ENCODE data around the gene RNF123.
"Not testable (repeated sequence)": the region's sequence is repeated elsewhere in the genome, so short reads cannot be mapped to it uniquely, and the experiment has no call there.

Gene RNF123

GRCh38 chr3:49683162-49683561 lies 6.2 kb upstream of the RNF123 start:
- WGBS, result 89% methylated on average over 6 of the region's 6 CpGs
- H3K36me3 ChIP-seq (ENCODE audit: insufficient read depth, low read length), result peaks cover 63% of the 10 kb centered on the region
- H3K9me3 ChIP-seq (ENCODE audit: insufficient read depth, low read depth, low read length), result no peaks in the 10 kb centered on the region
- H3K4me3 ChIP-seq (ENCODE audit: low read length), result no peak overlapping the region
- H3K4me1 ChIP-seq (ENCODE audit: insufficient read depth, low read length), result no peaks in the 10 kb centered on the region
- H3K27me3 ChIP-seq (ENCODE audit: insufficient read depth, low read length), result no peaks in the 10 kb centered on the region
- H3K9ac ChIP-seq (ENCODE audit: low read depth, low read length), result no peak overlapping the region
- no peak overlapping the region for H3K27ac ChIP-seq (ENCODE audit: low read depth, low read length)

- 93% methylated on average over 2 of the region's 2 CpGs for WGBS
Measured at GRCh38 chr3:49684453-49684852, 4.9 kb upstream of the RNF123 start.

GRCh38 chr3:49685103-49685502 lies 4.3 kb upstream of the RNF123 start:
- H3K4me1 ChIP-seq (ENCODE audit: insufficient read depth, low read length); H3K9me3 ChIP-seq (ENCODE audit: insufficient read depth, low read depth, low read length); H3K4me3 ChIP-seq (ENCODE audit: low read length); H3K27ac ChIP-seq (ENCODE audit: low read depth, low read length); H3K27me3 ChIP-seq (ENCODE audit: insufficient read depth, low read length); H3K9ac ChIP-seq (ENCODE audit: low read depth, low read length): not testable (repeated sequence)
- peaks cover 43% of the 10 kb centered on the region for H3K36me3 ChIP-seq (ENCODE audit: insufficient read depth, low read length)
- 96% methylated on average over 10 of the region's 10 CpGs for WGBS

More at GRCh38 chr3:49684453-49684852, 4.9 kb upstream of the RNF123 start:
- H3K36me3 ChIP-seq (ENCODE audit: insufficient read depth, low read length), result peaks cover 50% of the 10 kb centered on the region
- not testable (repeated sequence) for H3K27ac ChIP-seq (ENCODE audit: low read depth, low read length); H3K9ac ChIP-seq (ENCODE audit: low read depth, low read length); H3K27me3 ChIP-seq (ENCODE audit: insufficient read depth, low read length); H3K4me1 ChIP-seq (ENCODE audit: insufficient read depth, low read length); H3K9me3 ChIP-seq (ENCODE audit: insufficient read depth, low read depth, low read length); H3K4me3 ChIP-seq (ENCODE audit: low read length)

DNA sequence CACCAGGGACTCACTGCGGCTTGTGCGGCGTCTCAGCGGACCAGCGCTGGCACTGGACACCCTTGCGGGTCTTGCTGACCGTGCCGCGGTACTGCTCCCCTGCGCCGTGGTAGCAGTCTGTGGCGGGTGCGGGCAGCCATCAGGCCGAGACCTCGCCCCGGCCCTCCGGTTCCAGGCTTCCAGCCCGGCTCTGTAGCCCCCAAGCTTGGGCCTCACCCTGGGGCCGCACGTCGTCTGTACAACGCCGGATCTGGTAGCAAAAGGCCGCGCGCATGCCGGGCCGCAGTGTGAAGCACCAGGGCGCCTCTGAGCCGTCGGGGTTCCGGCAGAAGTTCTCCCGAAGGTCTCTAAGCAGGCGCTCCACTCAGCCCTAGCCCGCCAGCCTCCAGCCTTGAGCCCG lies 3.5 kb upstream of the RNF123 start:
- 33% methylated on average over 35 of the region's 36 CpGs for WGBS
- H3K9me3 ChIP-seq (ENCODE audit: insufficient read depth, low read depth, low read length); H3K27ac ChIP-seq (ENCODE audit: low read depth, low read length); H3K4me1 ChIP-seq (ENCODE audit: insufficient read depth, low read length); H3K27me3 ChIP-seq (ENCODE audit: insufficient read depth, low read length); H3K9ac ChIP-seq (ENCODE audit: low read depth, low read length): not testable (repeated sequence)
- H3K36me3 ChIP-seq (ENCODE audit: insufficient read depth, low read length), result peaks cover 36% of the 10 kb centered on the region
- peak overlapping the region; percentile 70 for H3K4me3 ChIP-seq (ENCODE audit: low read length)

- H3K4me3 ChIP-seq (ENCODE audit: low read length), result peak overlapping the region; percentile 70
Measured at GRCh38 chr3:49686346-49686745, 3.0 kb upstream of the RNF123 start.

DNA sequence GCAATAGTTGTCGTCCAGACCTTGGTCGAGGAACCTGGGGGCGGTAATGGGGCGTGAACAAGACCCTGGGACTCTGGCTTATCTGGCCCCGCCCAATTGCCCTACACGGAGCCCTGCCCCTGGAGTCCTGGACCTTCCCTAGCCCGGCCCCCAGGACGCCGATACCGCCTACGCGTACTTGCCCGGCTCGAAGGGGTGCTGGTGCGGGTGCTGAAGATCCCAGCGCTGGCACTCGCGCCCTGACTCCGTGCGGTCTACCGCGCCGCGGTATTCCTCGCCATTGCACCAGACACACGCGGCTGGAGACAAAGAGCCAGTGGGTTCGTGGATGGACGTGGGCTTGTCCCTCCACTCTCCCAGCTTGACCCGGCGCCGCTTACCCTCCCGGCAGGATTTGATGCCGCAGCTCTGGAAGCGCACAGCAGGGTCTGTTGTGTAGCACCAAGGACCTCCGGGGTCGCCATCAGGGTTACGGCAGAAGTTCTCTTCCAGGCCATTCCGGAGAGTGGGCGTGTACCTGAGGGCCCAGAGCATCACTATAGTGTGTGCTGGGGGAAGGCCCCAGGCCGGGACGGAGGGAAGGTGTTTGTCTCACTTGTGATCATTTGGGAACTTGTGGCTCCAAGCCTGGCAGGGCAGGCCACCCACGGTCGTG lies 2.5 kb upstream of the RNF123 start:
- not testable (repeated sequence) for H3K27me3 ChIP-seq (ENCODE audit: insufficient read depth, low read length); H3K4me1 ChIP-seq (ENCODE audit: insufficient read depth, low read length); H3K9me3 ChIP-seq (ENCODE audit: insufficient read depth, low read depth, low read length)
- H3K36me3 ChIP-seq (ENCODE audit: insufficient read depth, low read length), result peaks cover 25% of the 10 kb centered on the region
- H3K27ac ChIP-seq (ENCODE audit: low read depth, low read length), result peak overlapping the region; percentile 78; the same call in 1 of the 2 replicates
- WGBS, result 6% methylated on average over 44 of the region's 44 CpGs
- H3K4me3 ChIP-seq (ENCODE audit: low read length), result peak overlapping the region; percentile 70
- peak overlapping the region; percentile 82 for H3K9ac ChIP-seq (ENCODE audit: low read depth, low read length)

More at GRCh38 chr3:49686346-49686745, 3.0 kb upstream of the RNF123 start:
- Histone ChIP-seq H3K9ac (ENCODE audit: low read depth, low read length) (peak overlapping the region; percentile 82; the same call in 1 of the 2 replicates), H3K36me3 (ENCODE audit: insufficient read depth, low read length) (peaks cover 31% of the 10 kb centered on the region), H3K27ac (ENCODE audit: low read depth, low read length) (peak overlapping the region; percentile 78; the same call in 1 of the 2 replicates)
- not testable (repeated sequence) for H3K27me3 ChIP-seq (ENCODE audit: insufficient read depth, low read length); H3K9me3 ChIP-seq (ENCODE audit: insufficient read depth, low read depth, low read length); H3K4me1 ChIP-seq (ENCODE audit: insufficient read depth, low read length)
- WGBS, result under 1% methylated on average over 20 of the region's 29 CpGs

- H3K27ac ChIP-seq (ENCODE audit: low read depth, low read length); H3K27me3 ChIP-seq (ENCODE audit: insufficient read depth, low read length); H3K9me3 ChIP-seq (ENCODE audit: insufficient read depth, low read depth, low read length); H3K4me1 ChIP-seq (ENCODE audit: insufficient read depth, low read length): not testable (repeated sequence)
- Histone ChIP-seq H3K4me3 (ENCODE audit: low read length) (peak overlapping the region; percentile 70), H3K9ac (ENCODE audit: low read depth, low read length) (0 out of 2 replicates have a peak overlapping the region, but pooled peaks have one; percentile 82), H3K36me3 (ENCODE audit: insufficient read depth, low read length) (peaks cover 20% of the 10 kb centered on the region)
- WGBS, result 92% methylated on average over 12 of the region's 12 CpGs
Measured at GRCh38 chr3:49687424-49687795, 1.9 kb upstream of the RNF123 start.

GRCh38 chr3:49688338-49689045 lies 865 bp upstream of the RNF123 start:
- Histone ChIP-seq H3K9ac (ENCODE audit: low read depth, low read length) (peak overlapping the region; percentile 84), H3K27ac (ENCODE audit: low read depth, low read length) (peak overlapping the region; percentile 57; the same call in 1 of the 2 replicates), H3K4me3 (ENCODE audit: low read length) (peak overlapping the region; percentile 82)
- H3K27me3 ChIP-seq (ENCODE audit: insufficient read depth, low read length); H3K9me3 ChIP-seq (ENCODE audit: insufficient read depth, low read depth, low read length); H3K36me3 ChIP-seq (ENCODE audit: insufficient read depth, low read length); H3K4me1 ChIP-seq (ENCODE audit: insufficient read depth, low read length): not testable (repeated sequence)
- WGBS, result 95% methylated on average over 6 of the region's 7 CpGs

DNA sequence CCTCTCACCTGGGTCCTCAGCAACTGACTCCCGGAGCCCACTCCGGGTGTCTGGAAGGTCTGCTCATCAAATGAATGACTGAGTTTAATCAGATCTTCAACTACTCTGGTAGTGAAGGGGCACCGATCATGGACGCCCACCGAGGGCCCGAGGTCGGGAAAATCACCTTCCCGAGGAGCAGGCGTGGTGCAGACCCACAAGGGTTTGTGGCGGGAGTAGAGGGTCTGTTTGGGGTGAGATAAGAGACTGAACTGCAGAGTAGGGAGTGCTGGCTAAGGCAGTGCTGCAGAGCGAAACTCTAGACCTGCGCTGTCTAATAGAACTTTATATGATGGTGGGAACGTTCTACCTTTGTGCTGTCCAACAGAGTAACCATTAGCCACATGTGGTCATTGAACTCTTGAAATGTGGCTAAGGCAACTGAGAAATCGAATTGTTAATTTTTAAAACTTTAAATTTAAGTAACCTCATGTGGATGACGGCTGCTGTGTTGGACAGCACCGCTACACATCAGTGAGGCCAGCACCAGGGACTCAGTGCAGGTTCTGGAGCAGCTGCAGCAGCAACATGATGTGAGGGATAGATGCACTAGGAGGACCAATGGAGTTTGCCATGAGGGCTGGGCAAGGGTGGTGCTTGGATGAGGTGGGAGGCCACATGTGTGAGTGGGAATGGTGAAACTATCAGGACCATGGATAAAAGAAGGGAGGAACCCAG lies 709 bp downstream of the RNF123 start:
- 19% methylated on average over 16 of the region's 16 CpGs for WGBS
- H3K9me3 ChIP-seq (ENCODE audit: insufficient read depth, low read depth, low read length), result not testable (repeated sequence)

DNA sequence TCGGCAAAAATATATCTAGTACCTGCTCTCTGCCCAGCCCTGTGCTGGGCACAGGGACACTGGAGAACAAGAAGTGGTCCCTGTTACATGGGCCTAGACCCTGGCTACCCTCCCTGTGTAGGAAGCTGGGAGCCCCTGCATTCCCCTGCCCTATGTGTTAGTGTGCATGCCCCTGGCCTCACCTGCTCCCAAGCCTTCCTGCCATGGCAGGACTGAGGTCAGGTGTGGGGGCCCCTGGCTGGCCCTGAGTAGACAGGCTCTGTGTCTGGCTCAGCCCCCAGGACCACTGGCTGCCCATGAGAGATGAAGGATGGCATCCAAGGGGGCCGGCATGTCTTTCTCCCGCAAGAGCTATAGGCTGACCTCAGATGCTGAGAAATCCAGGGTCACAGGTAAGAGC lies 1.5 kb downstream of the RNF123 start:
- H3K4me3 ChIP-seq (ENCODE audit: low read length); H3K9ac ChIP-seq (ENCODE audit: low read depth, low read length); H3K9me3 ChIP-seq (ENCODE audit: insufficient read depth, low read depth, low read length); H3K27ac ChIP-seq (ENCODE audit: low read depth, low read length); H3K27me3 ChIP-seq (ENCODE audit: insufficient read depth, low read length); H3K4me1 ChIP-seq (ENCODE audit: insufficient read depth, low read length); H3K36me3 ChIP-seq (ENCODE audit: insufficient read depth, low read length): not testable (repeated sequence)
- WGBS, result 92% methylated on average over 3 of the region's 3 CpGs

More for the DNA sequence above, 709 bp downstream of the RNF123 start:
- peak overlapping the region; percentile 82 for H3K4me3 ChIP-seq (ENCODE audit: low read length)
- H3K4me1 ChIP-seq (ENCODE audit: insufficient read depth, low read length); H3K27me3 ChIP-seq (ENCODE audit: insufficient read depth, low read length); H3K36me3 ChIP-seq (ENCODE audit: insufficient read depth, low read length): not testable (repeated sequence)
- peak overlapping the region; percentile 72; the same call in 1 of the 2 replicates for H3K27ac ChIP-seq (ENCODE audit: low read depth, low read length)
- H3K9ac ChIP-seq (ENCODE audit: low read depth, low read length), result peak overlapping the region; percentile 84

GRCh38 chr3:49691481-49691880 lies 2.1 kb downstream of the RNF123 start:
- H3K4me1 ChIP-seq (ENCODE audit: insufficient read depth, low read length); H3K9me3 ChIP-seq (ENCODE audit: insufficient read depth, low read depth, low read length); H3K36me3 ChIP-seq (ENCODE audit: insufficient read depth, low read length); H3K27ac ChIP-seq (ENCODE audit: low read depth, low read length); H3K9ac ChIP-seq (ENCODE audit: low read depth, low read length); H3K27me3 ChIP-seq (ENCODE audit: insufficient read depth, low read length); H3K4me3 ChIP-seq (ENCODE audit: low read length): not testable (repeated sequence)
- WGBS, result 95% methylated on average over 3 of the region's 3 CpGs
